GM12873 (cell line): ENCODE measurements around the gene ETDC.

Source experiments
- TF ChIP-seq, protein P1 (sequence below): IDR thresholded peaks from 2 replicates; pipeline ENCODE4 v1.5.1; 2012; ENCODE audit warnings: low read depth, mild to moderate bottlenecking, moderate library complexity, low read length, control low read depth; ENCODE audit not compliant: insufficient read depth; ENCODE audit errors: missing control alignments

The ETDC gene

DNA sequence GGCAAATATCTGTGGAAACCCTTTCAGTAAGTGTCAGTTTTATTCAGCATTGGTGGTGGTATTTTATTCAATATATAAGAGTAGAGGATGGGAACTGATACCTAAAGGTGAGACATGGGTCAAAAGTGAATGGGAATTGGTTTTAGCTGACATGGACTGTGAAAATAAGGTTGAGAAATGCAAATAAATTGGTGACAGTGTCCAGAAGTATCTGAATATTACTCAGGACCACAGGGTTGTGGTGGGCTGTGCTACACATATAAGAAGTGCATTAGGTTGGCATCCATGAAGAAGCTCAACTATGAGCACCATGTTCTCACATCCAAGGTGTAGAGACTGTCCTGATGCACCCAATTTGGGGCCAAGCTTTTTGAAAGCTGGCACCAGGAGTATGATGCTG, 45.0 kb downstream of the ETDC start:
- TF ChIP-seq, protein P1, sequence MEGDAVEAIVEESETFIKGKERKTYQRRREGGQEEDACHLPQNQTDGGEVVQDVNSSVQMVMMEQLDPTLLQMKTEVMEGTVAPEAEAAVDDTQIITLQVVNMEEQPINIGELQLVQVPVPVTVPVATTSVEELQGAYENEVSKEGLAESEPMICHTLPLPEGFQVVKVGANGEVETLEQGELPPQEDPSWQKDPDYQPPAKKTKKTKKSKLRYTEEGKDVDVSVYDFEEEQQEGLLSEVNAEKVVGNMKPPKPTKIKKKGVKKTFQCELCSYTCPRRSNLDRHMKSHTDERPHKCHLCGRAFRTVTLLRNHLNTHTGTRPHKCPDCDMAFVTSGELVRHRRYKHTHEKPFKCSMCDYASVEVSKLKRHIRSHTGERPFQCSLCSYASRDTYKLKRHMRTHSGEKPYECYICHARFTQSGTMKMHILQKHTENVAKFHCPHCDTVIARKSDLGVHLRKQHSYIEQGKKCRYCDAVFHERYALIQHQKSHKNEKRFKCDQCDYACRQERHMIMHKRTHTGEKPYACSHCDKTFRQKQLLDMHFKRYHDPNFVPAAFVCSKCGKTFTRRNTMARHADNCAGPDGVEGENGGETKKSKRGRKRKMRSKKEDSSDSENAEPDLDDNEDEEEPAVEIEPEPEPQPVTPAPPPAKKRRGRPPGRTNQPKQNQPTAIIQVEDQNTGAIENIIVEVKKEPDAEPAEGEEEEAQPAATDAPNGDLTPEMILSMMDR, result no peak
